Chondrocyte (in vitro differentiated cells): Measurements from ENCODE around the gene SCNN1B. TPM values are rescaled to one million over a fixed set of nuclear protein-coding genes. Genes with fewer than 3 reads are reported as not detected.

Experiments used
- DNase-seq: peaks from one replicate; pipeline ENCODE4 v3.0.0; 2021; ENCODE audit warnings: mixed read lengths, low spot score
- H3K27ac Mint-ChIP-seq: one replicate; pipeline ENCODE4 v1.8.0; 2021; ENCODE audit warnings: mild to moderate bottlenecking, moderate library complexity, mixed read lengths; ENCODE audit not compliant: unreplicated experiment
- H3K27me3 Mint-ChIP-seq: 2 replicates; pipeline ENCODE4 v1.8.0; 2021; ENCODE audit warnings: low read depth, mixed read lengths
- H3K36me3 Mint-ChIP-seq: 2 replicates; pipeline ENCODE4 v1.8.0; 2021; ENCODE audit warnings: low read depth, mixed read lengths
- H3K4me1 Mint-ChIP-seq: 2 replicates; pipeline ENCODE4 v1.8.0; 2021; ENCODE audit warnings: low read depth, mild to moderate bottlenecking, mixed read lengths
- H3K4me3 Mint-ChIP-seq: one replicate; pipeline ENCODE4 v1.8.0; 2021; ENCODE audit warnings: mild to moderate bottlenecking, moderate library complexity, mixed read lengths; ENCODE audit not compliant: unreplicated experiment
- H3K9me3 Mint-ChIP-seq: 2 replicates; pipeline ENCODE4 v1.8.0; 2021; ENCODE audit warnings: low read depth, mixed read lengths
- CTCF ChIP-seq: fragments of 200-600 bp; sonication (generic); IDR thresholded peaks from 2 replicates; pipeline ENCODE4 v1.5.0; 2021; ENCODE audit warnings: antibody characterized with exemption, mild to moderate bottlenecking, moderate library complexity
- total RNA-seq: library from RNA; stranded (reverse); gene quantifications from 3 replicates; pipeline ENCODE4 v1.2.1, GENCODE V29; 2021

Gene SCNN1B
- total RNA-seq, 1 donor from 2014 or later: not detected

GRCh38 chr16:23319861-23320615, 17.9 kb downstream of the SCNN1B start:
- Mint-ChIP-seq H3K27me3 (no peaks in the 10 kb centered on the region), H3K4me1 (no peaks in the 10 kb centered on the region), H3K36me3 (no peaks in the 10 kb centered on the region), H3K9me3 (no peaks in the 10 kb centered on the region), H3K27ac (no peak overlapping the region), H3K4me3 (no peak overlapping the region)
- TF ChIP-seq CTCF: no peak
- DNase-seq: no peak

GRCh38 chr16:23320693-23321092, 18.6 kb downstream of the SCNN1B start:
- Mint-ChIP-seq H3K36me3 (no peaks in the 10 kb centered on the region), H3K27ac (no peak overlapping the region), H3K4me3 (no peak overlapping the region), H3K27me3 (no peaks in the 10 kb centered on the region), H3K9me3 (no peaks in the 10 kb centered on the region), H3K4me1 (no peaks in the 10 kb centered on the region)
- TF ChIP-seq CTCF: no peak
- no peak for DNase-seq

GRCh38 chr16:23321206-23321875, 19.2 kb downstream of the SCNN1B start:
- H3K27ac Mint-ChIP-seq: no peak overlapping the region
- DNase-seq: no peak
- no peak for TF ChIP-seq CTCF
- H3K27me3 Mint-ChIP-seq: no peaks in the 10 kb centered on the region
- H3K9me3 Mint-ChIP-seq: no peaks in the 10 kb centered on the region
- no peaks in the 10 kb centered on the region for H3K4me1 Mint-ChIP-seq
- no peak overlapping the region for H3K4me3 Mint-ChIP-seq
- no peaks in the 10 kb centered on the region for H3K36me3 Mint-ChIP-seq

- Mint-ChIP-seq H3K27ac (no peak overlapping the region), H3K4me1 (no peaks in the 10 kb centered on the region), H3K4me3 (no peak overlapping the region), H3K9me3 (no peaks in the 10 kb centered on the region), H3K27me3 (no peaks in the 10 kb centered on the region), H3K36me3 (no peaks in the 10 kb centered on the region)
- no peak for DNase-seq
- TF ChIP-seq CTCF: no peak
Observed at GRCh38 chr16:23323224-23324030, 21.3 kb downstream of the SCNN1B start.

- Mint-ChIP-seq H3K4me3 (no peak overlapping the region), H3K4me1 (no peaks in the 10 kb centered on the region), H3K36me3 (no peaks in the 10 kb centered on the region), H3K9me3 (no peaks in the 10 kb centered on the region), H3K27ac (no peak overlapping the region), H3K27me3 (no peaks in the 10 kb centered on the region)
- TF ChIP-seq CTCF: no peak
- no peak for DNase-seq
Observed at GRCh38 chr16:23324727-23325126, 22.6 kb downstream of the SCNN1B start.
